Central memory CD8-positive, alpha-beta T cell (primary cell): Measurements from ENCODE around the gene CHMP6.

Source experiments
- ATAC-seq: fragments of 150-1000 bp; cut with Tn5 transposase; replicated peaks from 2 replicates; pipeline ENCODE4 v1.10.0; 2022; ENCODE audit warnings: mild to moderate bottlenecking, moderate FRiP score, moderate number of reproducible peaks; ENCODE audit not compliant: poor library complexity, severe bottlenecking; ENCODE audit errors: extremely low read depth
- DNase-seq, 2 donors: peaks; one replicate each; pipeline ENCODE4 v3.0.0; 2021; ENCODE audit warnings: low spot score in 2 of 2
- H3K27ac Mint-ChIP-seq: one replicate; pipeline ENCODE4 v1.8.0; 2022; ENCODE audit warnings: low read depth, mild to moderate bottlenecking, moderate library complexity, mixed read lengths
- H3K27me3 Mint-ChIP-seq: one replicate; pipeline ENCODE4 v1.8.0; 2022; ENCODE audit warnings: mixed read lengths
- H3K36me3 Mint-ChIP-seq: one replicate; pipeline ENCODE4 v1.8.0; 2022; ENCODE audit warnings: mild to moderate bottlenecking, moderate library complexity, mixed read lengths; ENCODE audit not compliant: insufficient read depth
- H3K4me1 Mint-ChIP-seq: one replicate; pipeline ENCODE4 v1.8.0; 2022; ENCODE audit warnings: mixed read lengths
- H3K4me3 Mint-ChIP-seq: one replicate; pipeline ENCODE4 v1.8.0; 2022; ENCODE audit warnings: mild to moderate bottlenecking, moderate library complexity, mixed read lengths
- H3K9me3 Mint-ChIP-seq: one replicate; pipeline ENCODE4 v1.8.0; 2022; ENCODE audit warnings: mixed read lengths

Gene CHMP6

DNA sequence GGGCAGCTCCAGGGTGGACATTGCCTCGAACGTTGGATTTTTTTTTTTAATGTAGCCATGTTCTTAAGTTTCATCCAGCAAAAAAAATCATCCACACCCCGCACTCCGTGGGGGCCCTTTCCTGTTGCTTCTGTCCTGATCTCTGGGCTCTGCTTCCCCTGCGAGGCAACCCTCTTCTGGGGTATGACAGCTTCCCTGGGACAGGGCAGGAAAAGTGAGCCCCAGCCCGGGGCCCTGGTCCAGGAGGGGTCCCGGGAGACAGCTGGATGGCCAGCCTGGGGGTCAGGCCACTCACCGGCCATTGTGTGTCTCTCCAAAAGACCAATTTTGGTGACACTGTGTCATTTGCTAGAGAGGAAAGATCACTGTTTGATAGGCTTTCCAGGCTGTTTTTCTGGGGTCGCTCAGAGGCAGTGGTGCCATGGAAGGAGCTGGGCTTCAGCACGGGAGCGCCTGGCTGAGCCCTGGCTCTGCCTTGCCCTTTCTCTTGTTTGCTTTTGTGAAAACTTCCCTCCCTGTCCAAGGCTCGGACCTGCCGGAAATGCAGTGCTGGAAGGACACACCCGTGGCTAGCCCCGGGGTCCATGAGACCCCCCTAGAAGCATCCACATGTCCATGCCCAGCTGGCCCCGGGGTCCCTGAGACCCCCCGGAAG, 41.0 kb upstream of the CHMP6 start:
- Mint-ChIP-seq H3K27me3 (no peaks in the 10 kb centered on the region), H3K9me3 (no peaks in the 10 kb centered on the region), H3K4me1 (peaks cover 4% of the 10 kb centered on the region), H3K36me3 (peaks cover 19% of the 10 kb centered on the region), H3K27ac (no peak overlapping the region), H3K4me3 (no peak overlapping the region)
- no peak for ATAC-seq
- no peak for DNase-seq

DNA sequence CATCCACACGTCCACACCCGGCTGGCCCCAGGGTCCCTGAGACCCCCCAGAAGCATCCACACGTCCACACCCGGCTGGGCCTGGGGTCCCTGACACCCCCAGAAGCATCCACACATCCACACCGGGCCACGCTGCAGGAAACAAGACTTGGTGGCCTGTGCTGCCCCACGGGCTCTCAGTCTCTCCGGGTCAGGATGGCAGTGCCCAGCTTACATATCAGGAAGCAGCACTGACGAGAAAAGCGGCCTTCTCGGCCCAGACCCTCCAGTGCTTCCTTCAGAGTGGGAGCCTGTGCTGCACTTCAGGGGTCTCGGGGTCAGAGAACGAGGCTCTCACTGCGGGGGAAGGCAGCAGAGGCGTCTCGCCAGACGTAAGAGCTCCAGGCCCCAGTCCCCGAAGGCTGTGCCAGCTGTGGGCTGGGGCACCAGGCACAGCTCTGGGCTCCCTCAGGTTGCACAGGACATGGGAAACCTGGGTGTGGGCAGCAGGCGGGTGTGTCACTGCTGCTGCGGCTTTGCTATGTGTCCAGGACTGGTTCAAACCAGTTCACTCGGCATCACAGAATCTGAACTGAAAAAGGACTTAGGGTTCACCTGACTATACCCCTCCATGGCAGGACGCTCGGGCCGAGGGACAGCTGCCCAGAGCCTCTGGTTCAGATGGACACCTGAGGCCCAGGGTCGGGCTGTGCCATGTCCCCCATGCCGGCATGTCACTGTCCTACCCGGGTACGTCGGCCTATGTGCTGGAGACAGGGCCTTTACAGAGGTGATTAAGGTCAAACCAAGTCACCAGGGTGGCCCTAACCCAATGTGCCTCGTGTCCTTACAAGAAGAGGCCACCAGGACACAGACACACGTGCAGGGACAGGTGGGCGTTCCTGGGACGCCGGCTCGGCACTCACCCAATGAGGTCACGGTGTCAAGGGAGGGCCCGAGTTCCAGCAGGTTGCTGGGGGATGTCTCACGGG, 40.2 kb upstream of the CHMP6 start:
- Mint-ChIP-seq H3K27me3 (no peaks in the 10 kb centered on the region), H3K36me3 (peaks cover 15% of the 10 kb centered on the region), H3K4me1 (peaks cover 4% of the 10 kb centered on the region), H3K4me3 (no peak overlapping the region), H3K27ac (no peak overlapping the region), H3K9me3 (no peaks in the 10 kb centered on the region)
- no peak for DNase-seq
- no peak for ATAC-seq

DNA sequence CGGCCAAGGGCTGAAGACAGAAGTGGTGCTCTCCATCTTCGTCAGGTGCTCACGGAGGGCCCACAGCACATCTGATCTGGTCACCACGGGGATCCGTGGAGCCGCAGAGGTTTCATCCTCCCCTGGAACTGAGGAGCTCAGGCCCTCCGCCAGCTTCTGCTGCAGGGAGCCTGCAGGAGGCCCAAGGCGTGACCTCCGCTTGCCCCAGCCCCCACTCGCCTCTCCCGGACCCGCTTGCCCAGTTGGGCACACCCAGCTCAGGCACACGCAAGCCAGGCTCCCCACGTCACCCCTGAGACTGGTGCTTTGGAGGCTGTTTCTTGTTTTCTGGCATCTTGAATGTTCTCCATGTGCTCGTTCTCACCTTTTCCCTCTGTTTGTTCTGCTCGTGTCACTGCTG, 39.4 kb upstream of the CHMP6 start:
- Mint-ChIP-seq H3K4me3 (no peak overlapping the region), H3K9me3 (no peaks in the 10 kb centered on the region), H3K36me3 (peaks cover 12% of the 10 kb centered on the region), H3K27me3 (no peaks in the 10 kb centered on the region), H3K4me1 (no peaks in the 10 kb centered on the region), H3K27ac (no peak overlapping the region)
- ATAC-seq (no peak), DNase-seq (no peak)

GRCh38 chr17:80953471-80954315, 37.9 kb upstream of the CHMP6 start:
- H3K27me3 Mint-ChIP-seq = no peaks in the 10 kb centered on the region
- ATAC-seq (no peak), DNase-seq (no peak)
- H3K27ac Mint-ChIP-seq = no peak overlapping the region
- no peaks in the 10 kb centered on the region for H3K4me1 Mint-ChIP-seq
- H3K9me3 Mint-ChIP-seq = no peaks in the 10 kb centered on the region
- no peak overlapping the region for H3K4me3 Mint-ChIP-seq
- H3K36me3 Mint-ChIP-seq = peaks cover 12% of the 10 kb centered on the region

DNA sequence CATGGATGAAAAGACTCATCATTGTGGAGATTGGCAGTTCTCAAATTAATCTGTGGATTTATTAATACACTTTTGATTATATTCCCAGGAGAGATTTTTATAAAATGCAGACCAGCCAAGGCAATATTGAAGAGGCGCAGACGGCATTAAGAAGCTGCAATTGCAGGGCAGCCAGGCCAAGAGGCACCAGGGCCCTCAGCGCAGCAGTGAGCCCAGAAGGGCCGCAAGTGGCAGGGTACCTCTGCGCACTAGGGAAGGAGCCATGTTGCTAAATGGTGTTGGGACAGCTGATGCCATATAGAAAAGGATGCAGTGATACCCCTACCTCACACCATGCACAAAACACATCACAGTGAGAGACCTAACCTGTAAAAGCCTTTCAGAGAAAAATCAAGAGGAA, 36.6 kb upstream of the CHMP6 start:
- H3K9me3 Mint-ChIP-seq = no peaks in the 10 kb centered on the region
- H3K4me1 Mint-ChIP-seq = no peaks in the 10 kb centered on the region
- H3K36me3 Mint-ChIP-seq = peaks cover 11% of the 10 kb centered on the region
- H3K4me3 Mint-ChIP-seq = no peak overlapping the region
- ATAC-seq = no peak
- no peak overlapping the region for H3K27ac Mint-ChIP-seq
- DNase-seq = no peak
- no peaks in the 10 kb centered on the region for H3K27me3 Mint-ChIP-seq

- H3K27me3 Mint-ChIP-seq = no peaks in the 10 kb centered on the region
- ATAC-seq (no peak), DNase-seq (no peak)
- H3K9me3 Mint-ChIP-seq = no peaks in the 10 kb centered on the region
- H3K4me1 Mint-ChIP-seq = no peaks in the 10 kb centered on the region
- H3K36me3 Mint-ChIP-seq = peaks cover 9% of the 10 kb centered on the region
- H3K27ac Mint-ChIP-seq = no peak overlapping the region
- no peak overlapping the region for H3K4me3 Mint-ChIP-seq
Measured at GRCh38 chr17:80955671-80956280, 35.9 kb upstream of the CHMP6 start.

- H3K27ac Mint-ChIP-seq = no peak overlapping the region
- no peaks in the 10 kb centered on the region for H3K27me3 Mint-ChIP-seq
- DNase-seq (no peak), ATAC-seq (no peak)
- no peak overlapping the region for H3K4me3 Mint-ChIP-seq
- peaks cover 5% of the 10 kb centered on the region for H3K36me3 Mint-ChIP-seq
- H3K4me1 Mint-ChIP-seq = no peaks in the 10 kb centered on the region
- no peaks in the 10 kb centered on the region for H3K9me3 Mint-ChIP-seq
Measured at GRCh38 chr17:80956321-80957190, 35.1 kb upstream of the CHMP6 start.

GRCh38 chr17:80957461-80957941, 34.1 kb upstream of the CHMP6 start:
- no peaks in the 10 kb centered on the region for H3K27me3 Mint-ChIP-seq
- H3K27ac Mint-ChIP-seq = no peak overlapping the region
- no peak for ATAC-seq
- no peaks in the 10 kb centered on the region for H3K9me3 Mint-ChIP-seq
- H3K4me1 Mint-ChIP-seq = no peaks in the 10 kb centered on the region
- no peak overlapping the region for H3K4me3 Mint-ChIP-seq
- peaks cover 5% of the 10 kb centered on the region for H3K36me3 Mint-ChIP-seq
- no peak for DNase-seq

GRCh38 chr17:80959330-80960036, 32.2 kb upstream of the CHMP6 start:
- Mint-ChIP-seq H3K9me3 (no peaks in the 10 kb centered on the region), H3K27ac (no peak overlapping the region), H3K4me3 (no peak overlapping the region), H3K36me3 (peaks cover 5% of the 10 kb centered on the region), H3K4me1 (no peaks in the 10 kb centered on the region), H3K27me3 (no peaks in the 10 kb centered on the region)
- no peak for ATAC-seq
- DNase-seq = no peak

DNA sequence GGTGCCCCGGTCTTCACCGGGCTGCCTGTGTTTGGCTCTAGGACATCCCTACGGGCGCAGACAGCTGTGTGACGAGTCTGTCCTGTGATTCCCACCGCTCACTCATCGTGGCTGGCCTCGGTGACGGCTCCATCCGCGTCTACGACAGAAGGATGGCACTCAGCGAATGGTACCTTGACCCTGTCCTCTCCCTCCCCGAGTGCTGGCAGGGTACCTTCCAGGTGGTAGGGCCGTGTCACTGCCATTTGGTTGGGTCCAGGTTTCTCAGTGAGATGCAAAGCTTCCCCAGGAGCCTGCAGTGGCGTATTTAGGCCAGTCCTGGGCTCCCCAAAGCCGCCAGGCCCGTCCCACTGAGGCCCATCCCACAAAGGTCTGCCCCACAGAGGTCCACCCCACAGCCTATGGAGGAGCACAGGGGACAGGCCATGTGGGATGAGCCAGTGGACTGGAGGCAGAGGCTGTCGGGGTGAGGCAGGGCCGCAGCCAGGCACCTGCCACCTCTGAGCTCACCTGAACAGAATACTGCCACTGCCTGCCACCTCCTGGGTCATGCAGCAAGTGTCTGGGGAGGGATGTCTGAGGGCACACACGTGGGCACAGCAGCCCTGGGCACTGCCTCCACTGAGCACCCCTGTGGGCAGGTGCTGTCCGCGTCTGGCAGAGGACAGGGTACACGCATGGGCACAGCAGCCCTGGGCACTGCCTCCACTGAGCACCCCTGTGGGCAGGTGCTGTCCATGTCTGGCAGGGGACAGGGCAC, 31.4 kb upstream of the CHMP6 start:
- Mint-ChIP-seq H3K27ac (no peak overlapping the region), H3K4me3 (no peak overlapping the region)
- no peak for ATAC-seq

More for the DNA sequence above, 31.4 kb upstream of the CHMP6 start:
- Mint-ChIP-seq H3K4me1 (no peaks in the 10 kb centered on the region), H3K36me3 (peaks cover 8% of the 10 kb centered on the region), H3K9me3 (no peaks in the 10 kb centered on the region), H3K27me3 (no peaks in the 10 kb centered on the region)
- no peak for DNase-seq
